HG02571 (cell line): ENCODE results near the gene GUCY1B1.

Source experiments
- ATAC-seq: cut with Tn5 transposase; IDR thresholded peaks from one replicate; pipeline ENCODE4 v1.9.1; 2021; ENCODE audit warnings: mild to moderate bottlenecking, moderate library complexity; ENCODE audit not compliant: unreplicated experiment

Gene GUCY1B1

DNA sequence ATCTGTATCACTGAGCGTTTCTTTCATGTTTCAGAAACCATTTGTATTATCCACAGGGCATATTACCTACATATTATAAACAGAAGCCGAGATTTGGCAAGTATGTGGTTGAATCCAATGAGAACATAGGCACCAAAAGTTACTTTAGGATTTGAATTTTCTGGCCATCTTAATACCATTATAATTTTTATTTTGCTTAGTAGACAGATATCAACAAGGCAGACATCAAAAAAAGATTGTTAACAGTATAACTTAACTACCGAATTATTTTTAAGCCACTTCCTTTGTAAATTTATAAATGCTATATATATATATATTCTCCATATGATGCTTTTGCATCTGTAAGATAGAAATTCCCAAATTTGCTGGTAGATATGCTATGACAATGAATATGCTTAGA lies 2.2 kb downstream of the GUCY1B1 start:
- ATAC-seq = no peak

DNA sequence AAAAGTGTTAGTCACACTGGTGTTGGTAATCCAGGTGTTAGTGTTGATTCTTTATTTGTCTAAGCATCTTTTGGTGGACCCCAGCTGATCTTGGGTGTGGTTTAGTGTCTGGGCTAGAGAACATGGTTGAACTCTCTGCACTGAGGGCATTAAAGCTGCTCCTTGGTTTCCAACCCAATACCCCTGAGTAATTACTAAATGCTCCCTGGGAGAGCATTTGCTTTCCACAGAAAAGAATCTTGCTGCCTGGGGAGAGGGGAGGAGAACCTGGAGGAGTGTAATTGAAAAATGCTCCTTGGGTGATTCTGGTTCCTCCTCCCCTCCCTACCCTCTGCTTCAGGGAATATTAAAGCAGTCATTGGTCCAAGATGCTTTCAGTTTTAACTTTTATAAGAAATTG lies 3.1 kb downstream of the GUCY1B1 start:
- ATAC-seq = no peak

GRCh38 chr4:155762334-155762733 lies 3.5 kb downstream of the GUCY1B1 start:
- no peak for ATAC-seq

DNA sequence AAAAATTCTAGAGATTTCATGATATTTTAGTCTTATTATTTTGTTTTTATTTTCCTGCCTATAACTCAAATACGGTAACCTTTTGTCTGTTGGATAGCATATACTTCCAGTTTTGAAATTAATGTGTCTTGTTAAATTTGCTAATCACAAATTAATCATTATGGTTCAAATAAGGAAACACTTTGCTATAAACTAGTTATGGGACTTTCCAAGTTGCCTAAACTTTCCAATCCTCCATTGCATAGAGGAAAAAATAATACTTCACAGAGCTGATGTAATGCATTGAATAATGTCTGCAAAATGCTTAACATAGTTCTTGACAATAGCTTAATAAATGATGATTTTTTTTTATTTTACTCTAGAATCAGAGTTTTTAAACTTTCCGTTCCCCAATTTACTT lies 4.7 kb downstream of the GUCY1B1 start:
- ATAC-seq = no peak

GRCh38 chr4:155765149-155765548 lies 6.3 kb downstream of the GUCY1B1 start:
- no peak for ATAC-seq

GRCh38 chr4:155766622-155767021 lies 7.8 kb downstream of the GUCY1B1 start:
- ATAC-seq = no peak

DNA sequence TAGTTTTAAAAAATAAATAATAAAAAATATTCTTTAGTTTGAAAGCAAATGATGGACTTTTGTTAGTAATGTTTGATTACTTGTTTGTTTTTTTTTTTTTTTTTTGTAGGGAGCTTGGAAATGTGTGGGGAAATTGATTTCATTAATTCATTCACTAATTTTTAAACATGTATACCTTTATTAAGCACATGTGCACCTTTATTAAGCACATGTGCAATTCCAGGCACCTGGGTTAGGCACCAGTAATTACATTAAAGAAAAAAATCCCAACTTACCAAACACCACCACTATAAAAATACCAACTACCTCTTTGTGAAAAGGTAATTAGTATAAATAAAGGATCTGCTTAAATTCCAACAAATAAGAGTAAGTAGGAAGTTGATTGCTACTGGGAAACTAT lies 9.5 kb downstream of the GUCY1B1 start:
- no peak for ATAC-seq

DNA sequence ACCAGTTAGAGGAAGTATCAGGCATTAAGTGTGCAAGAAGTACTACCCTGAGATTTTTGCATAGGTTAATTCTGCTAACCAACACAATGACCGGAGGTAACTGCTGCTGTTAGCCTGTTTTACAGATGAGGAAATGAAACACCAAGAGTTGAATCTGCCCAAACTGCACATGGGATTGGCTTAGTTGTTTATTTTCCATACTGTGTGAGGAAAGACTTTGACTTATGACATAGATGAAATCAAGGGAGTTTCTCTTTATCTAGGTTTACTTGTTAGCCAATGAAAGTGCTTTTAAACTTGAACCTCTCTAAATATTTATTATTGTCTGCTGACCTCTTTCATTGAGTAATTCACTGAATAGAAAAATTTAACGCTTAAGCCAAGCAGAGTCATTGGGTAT lies 10.3 kb downstream of the GUCY1B1 start:
- ATAC-seq = no peak

DNA sequence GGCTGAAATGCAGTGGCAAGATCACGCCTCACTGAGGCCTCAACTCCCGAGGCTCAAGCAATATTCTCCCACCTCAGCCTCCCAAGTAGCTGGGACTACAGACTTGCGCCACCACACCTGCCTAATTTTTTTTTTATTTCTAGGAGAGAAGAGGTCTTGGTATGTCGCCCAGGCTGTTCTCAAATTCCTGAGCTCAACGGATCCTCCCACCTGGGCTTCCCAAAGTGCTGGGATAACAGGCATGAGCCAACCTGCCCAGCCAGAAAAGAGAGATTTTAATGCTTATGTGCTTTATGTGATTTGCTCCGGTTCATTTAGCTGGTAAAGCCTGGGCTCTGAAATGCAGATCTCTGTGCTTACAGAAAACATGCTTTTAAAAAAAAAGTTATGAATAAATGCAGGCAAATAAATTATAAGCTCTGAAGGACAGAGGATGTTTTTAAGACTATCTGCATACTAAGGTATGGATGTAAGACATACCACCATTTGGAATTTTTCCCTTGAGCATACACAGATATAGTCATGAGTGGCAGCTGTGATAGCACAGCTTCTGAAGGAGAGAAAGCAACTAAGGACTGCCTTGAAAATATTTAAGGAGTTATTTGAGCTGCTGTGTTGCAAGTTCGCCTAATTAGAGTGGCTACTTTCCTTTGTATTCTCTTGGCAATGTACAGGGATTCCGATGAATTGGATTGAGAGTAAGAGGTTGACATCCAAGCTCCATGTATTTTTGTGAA lies 13.8 kb downstream of the GUCY1B1 start:
- no peak for ATAC-seq

- no peak for ATAC-seq
Measured at GRCh38 chr4:155773196-155773800, 14.5 kb downstream of the GUCY1B1 start.

GRCh38 chr4:155774033-155774432 lies 15.2 kb downstream of the GUCY1B1 start:
- no peak for ATAC-seq

DNA sequence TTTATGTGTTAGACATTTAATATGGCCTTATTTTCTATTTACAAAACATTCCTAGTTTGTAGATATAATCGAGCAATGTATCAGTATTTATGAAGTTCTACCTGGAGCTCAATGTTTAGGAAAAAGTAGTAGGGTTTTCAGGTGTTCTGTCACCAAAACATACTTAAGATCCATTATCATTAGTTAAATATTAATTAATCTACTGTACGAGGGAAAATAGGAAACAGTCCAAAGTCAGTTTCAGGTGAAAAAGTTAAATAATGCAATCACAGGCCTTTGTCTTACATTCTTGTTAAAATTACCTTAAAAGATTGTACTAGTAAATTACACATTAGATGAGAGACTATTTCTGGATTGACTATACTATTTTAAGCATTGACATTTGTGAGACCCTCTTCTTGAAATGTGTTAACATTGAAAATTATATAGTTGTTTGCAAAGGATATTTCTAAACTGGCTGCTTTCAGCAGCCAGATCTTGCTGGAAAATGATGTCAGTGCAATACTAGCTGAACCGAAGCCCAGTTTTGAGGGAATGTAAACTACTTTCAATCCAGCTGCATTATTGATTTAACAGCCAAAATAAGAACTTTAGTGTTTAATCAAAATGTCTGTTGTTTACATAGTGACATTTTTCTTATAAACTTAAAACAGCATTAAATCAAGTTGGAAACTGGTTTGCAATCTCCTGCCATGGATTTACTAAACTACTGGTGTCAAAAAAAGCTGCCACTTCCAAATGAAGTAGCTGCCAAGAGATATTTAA lies 19.3 kb downstream of the GUCY1B1 start:
- ATAC-seq = no peak

- ATAC-seq = no peak
Measured at GRCh38 chr4:155780775-155781174, 22.0 kb downstream of the GUCY1B1 start.

DNA sequence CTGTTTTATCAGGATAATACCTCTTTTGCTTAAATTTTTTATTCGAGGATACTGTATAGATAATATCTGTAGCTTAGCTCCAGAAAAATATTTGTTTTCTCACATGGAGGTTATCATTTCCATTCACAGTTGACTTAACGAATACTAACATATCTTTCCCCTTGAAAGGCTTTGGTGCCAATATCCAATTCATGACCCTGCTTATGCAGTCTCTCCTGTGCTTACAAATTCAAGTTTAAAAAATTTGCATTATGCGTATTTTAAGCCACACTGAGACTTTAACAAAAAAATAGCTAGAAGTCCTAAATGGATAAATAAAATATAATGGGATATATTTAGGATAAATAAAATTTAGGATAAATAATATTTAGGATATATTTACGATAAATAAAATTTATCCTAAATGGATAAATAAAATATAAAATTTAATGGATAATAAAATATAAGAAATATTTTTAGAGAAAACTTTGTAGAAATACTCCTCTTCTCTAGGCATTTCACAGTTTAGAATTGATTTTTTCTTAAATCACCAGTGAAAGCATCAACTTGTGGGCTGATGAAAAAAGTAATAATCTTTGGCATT lies 22.5 kb downstream of the GUCY1B1 start:
- ATAC-seq = no peak

DNA sequence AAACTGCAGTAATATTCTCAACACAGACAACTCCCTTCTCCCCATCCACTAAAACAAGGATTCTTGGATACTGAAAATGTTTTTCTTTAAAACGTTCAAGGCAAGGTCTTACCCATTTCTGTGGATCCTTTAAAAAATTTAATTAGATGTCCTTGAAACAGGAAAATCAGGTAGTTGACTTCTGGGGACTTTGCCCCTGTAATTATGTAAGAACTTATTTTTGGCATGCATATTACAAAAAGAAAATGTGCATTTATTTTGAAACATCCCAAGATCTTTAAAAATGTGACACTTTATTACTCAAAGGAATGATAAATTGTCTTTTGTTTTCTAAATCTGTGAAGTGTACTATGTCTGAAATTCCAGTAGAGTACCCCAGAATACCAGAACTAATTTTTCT lies 25.8 kb downstream of the GUCY1B1 start:
- ATAC-seq = no peak

GRCh38 chr4:155785828-155786227 lies 27.0 kb downstream of the GUCY1B1 start:
- no peak for ATAC-seq

- peak; percentile 96 for ATAC-seq
Measured at GRCh38 chr4:155787113-155787710, 28.4 kb downstream of the GUCY1B1 start.

DNA sequence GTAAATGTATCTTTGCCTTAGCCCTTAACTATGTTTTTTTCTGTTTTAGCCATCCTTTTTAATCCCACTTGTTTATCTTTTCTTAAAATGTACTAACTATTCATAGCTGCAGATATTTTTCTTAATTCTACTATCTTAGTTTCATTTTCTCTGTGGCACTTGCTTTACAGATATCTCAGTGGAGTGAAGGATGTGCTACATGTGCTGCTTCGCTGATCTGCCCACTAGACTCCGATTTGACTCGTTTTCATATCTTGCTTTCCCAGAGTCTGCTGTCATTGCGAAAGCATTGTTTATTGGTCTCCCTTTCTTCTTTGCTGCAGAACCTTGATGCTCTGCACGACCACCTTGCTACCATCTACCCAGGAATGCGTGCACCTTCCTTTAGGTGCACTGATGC lies 30.6 kb downstream of the GUCY1B1 start:
- ATAC-seq = no peak

DNA sequence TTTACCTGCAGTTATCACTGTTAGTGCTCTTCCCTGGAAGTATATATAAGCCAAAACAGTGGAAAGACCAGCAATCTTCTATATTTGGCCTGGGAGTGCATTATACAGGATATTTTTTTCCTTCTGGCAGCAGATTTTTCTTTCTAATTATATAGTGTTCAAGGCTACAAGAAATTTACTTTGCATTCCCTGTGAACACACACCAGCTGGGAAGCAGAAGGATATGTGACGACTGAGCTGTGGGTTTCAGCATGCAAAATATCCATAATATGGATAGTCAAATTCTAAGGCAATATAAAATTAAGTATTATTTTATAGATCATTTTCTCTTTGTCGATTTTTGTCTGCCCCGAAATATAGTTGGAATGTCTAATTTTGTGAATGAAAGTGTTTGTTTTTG lies 31.2 kb downstream of the GUCY1B1 start:
- no peak for ATAC-seq

DNA sequence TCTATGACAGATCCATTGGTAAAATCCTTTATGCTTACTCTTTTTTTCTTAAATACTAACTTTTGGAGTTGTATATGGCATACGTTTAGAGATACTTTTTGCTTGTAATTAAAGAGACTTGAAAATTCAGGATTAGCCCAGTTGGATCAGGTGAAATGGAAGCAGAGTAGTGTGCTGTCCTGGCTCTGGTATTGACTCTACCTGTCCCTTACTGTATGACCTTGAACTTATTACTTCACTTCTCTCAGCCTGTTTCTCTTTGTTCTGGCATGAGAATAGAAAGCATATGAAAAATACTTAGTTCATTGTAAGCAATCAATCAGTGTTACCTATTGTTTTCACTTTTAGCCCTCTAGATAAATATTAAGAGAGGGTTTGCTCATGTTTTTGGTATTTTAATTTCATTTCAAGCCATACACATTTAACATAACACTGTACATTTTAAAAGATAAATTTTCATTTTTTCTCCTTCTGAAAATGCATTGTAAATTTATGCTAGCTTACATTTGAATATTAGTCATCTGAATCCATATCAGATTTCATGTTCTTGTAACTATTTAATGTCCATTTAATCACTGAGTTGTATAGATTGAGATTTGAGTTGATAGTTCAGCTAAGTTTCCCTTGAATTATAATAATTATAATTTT lies 35.9 kb downstream of the GUCY1B1 start:
- ATAC-seq = no peak

DNA sequence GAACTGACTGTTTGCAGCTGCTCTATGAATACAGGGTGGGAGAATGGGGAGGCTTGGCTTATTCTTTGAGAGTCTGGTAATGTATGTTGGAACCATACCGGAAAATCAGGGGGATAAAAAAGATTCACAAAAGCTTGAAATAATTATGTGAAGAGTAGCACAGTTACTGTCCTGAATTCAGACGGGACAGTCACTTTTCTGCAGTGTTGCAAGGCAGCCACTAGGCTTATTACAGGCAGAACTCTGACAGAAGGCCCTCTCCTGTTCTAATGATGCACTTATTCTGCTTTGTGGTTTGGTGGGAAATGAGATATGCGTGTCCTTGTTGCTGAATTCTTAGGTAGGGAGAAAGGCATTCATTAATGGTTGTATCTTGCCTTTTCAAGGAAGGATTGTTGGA lies 37.2 kb downstream of the GUCY1B1 start:
- ATAC-seq = peak; percentile 56
